ENCODE results near the gene CD38.
A peak's percentile ranks its signal among the peaks of the same experiment; 100 is the strongest.
"Not testable (repeated sequence)": the region's sequence is repeated elsewhere in the genome, so short reads cannot be mapped to it uniquely, and the experiment has no call there.

CD38 gene

DNA sequence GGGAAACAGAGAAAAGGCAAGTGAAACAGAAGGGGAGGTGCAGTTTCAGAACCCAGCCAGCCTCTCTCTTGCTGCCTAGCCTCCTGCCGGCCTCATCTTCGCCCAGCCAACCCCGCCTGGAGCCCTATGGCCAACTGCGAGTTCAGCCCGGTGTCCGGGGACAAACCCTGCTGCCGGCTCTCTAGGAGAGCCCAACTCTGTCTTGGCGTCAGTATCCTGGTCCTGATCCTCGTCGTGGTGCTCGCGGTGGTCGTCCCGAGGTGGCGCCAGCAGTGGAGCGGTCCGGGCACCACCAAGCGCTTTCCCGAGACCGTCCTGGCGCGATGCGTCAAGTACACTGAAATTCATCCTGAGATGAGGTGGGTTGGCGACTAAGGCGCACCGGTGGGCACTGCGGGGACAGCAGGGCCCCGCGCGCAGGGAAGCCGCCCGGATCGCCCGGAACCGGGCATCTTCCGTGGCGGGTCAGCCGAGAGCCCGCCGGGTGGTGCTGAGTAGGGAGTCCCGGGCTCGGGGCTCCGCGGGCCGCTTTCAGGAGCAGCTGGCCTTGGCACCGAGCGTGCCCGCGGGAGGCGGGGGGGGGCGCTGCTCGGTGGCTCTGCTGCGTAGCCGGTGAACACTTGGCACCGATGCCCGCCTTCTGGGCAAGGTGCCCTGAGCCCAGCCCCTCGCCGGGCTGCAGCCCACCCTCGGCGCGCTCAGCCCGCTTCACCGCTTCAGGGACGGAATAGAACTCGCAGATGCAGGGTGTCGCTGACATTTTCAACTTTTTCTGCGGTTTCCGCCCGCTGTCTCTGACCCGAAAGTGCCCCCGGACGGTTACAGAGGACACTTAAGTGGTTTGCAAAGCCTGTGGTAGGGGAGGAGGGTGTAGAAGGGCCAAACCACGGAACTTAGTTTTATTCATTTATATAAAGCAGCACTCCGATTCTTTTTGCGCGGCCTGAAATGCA is at the start of gene CD38:
Gene CD38 (plus strand): TSS at position 40 of the 953 bp plus-strand sequence. CDS start 87 bp downstream, at position 127.
- DNase-seq (ENCODE audit: extremely low read depth in 1 of 2, low read depth in 1 of 2), result peak in 1 of 2 donors; percentile 17

DNA sequence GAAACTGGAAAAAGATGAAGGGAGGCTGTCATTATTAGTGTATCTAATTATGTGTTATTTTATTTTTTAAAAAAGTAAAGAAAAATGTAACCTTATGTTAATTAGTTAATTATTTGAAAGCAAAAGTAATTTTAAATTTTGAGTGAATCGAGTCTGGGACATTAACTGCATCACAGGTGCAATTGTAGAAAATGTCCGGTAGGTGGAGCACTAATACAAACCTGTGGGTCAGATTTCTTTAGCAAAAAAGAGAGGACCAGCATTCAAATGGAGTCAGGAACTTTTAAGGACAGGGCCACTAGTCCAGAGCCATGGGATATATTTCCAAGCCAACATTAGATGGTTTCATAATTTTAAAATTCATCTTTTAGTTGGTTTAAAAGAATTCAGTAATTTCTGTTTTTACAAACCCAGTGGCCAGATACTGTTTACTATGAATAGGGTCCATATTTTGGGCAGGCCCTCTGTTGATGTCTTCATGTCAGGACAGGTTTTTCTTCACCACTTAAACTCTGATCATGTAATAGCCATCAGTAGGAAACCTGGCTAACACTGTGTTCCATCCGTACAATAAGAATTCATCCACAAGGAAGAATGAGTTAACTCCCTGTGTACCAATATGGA is 48.1 kb upstream of the CD38 start:
- DNase-seq (ENCODE audit: extremely low read depth in 1 of 2, low read depth in 1 of 2), result peak in 1 of 2 donors; percentile 3

DNA sequence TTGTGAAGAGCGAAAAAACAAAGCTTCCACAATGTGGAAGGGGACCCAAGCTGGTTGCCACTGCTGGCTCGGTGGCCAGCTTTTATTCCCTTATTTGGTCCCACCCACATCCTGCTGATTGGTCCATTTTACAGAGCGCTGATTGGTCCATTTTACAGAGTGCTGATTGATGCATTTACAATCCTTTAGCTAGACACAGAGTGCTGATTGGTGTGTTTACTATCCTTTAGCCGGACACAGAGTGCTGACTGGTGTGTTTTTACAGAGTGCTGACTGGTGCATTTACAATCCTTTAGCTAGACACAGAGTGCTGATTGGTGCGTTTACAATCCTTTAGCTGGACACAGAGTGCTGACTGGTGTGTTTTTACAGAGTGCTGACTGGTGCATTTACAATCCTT is 45.1 kb upstream of the CD38 start:
- not testable (repeated sequence) for DNase-seq (ENCODE audit: extremely low read depth in 1 of 2, low read depth in 1 of 2)

DNA sequence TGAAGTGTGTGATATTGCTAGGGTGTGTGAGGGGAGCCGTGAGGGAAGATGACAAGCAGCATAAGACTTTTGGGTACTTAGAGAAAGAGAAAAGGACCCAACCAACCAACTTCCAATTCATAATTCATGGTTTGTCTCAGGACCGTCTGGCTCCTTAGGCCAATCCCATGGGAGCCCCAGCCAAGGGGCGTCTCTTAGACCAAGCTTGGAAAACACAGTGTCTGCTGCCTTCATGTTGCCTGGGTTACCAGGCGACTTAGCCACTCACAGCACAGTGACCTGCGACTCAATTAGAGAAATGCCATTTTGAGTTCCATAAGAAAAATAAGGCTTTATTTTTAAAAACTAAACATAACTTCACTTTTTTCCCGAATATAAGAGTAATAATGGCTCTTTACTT is 42.6 kb upstream of the CD38 start:
- no peak for DNase-seq (ENCODE audit: extremely low read depth in 1 of 2, low read depth in 1 of 2)

DNA sequence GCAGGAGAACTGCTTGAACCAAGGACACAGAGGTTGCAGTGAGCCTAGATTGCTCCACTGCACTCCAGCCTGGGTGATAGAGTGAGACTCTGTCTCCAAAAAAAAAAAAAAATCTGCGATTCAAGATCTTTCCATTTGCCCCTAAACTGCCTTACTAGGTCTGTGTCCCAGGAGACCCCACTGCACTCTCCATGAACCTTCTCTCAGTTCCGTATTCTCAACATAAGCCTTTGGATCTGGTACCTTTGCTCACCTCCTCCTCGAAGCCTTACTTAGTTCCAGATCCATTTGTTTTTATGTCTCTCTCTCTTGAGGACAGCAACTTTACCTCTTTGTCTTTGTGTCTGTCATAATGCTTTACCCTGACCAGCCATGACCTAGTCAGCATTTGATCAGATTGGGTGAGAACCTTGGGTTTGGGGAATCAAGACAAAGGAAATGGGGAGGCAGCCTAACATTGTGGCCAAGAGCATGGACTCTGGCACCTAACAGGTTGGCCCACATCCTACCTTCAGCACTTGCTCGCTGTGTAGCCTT is 41.5 kb upstream of the CD38 start:
- no peak for DNase-seq (ENCODE audit: extremely low read depth in 1 of 2, low read depth in 1 of 2)

DNA sequence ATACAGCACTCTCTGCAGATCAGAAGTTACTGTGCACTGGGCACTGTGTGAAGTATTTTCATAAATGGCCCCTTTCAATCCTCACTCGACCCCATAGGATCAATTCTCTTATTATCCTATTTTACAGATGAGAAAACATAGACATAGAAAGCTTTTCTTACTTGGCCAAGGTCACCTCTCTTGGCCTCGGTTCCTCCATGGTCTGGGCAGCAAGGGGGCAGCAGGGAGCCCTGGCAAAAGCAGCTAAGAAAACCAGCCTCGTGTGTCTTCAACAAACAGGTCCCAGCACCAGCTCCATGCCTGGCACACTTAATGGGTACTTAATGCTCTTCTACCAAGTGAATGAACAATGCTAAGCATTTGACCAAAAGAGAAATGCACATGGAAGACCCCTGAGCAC is 40.9 kb upstream of the CD38 start:
- DNase-seq (ENCODE audit: extremely low read depth in 1 of 2, low read depth in 1 of 2), result no peak

DNA sequence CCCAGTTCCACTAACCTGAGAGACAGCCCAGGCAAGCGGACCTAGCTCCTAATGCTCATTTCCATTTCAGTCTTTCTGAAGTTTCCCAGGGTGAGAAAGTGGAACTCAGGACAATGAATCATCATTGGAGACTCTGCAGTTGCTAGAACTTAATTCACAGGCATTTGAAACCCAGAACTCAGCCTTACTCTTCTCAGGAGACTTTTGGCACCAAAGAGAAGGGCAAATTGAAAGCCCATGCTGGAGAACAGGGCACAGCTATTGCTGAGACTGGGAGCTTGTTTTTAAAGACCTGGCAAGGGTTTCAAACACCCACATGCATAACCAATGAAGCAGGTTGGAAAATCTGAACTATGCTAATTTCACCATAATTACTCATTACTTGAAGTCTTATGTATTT is 39.3 kb upstream of the CD38 start:
- no peak for DNase-seq (ENCODE audit: extremely low read depth in 1 of 2, low read depth in 1 of 2)

DNA sequence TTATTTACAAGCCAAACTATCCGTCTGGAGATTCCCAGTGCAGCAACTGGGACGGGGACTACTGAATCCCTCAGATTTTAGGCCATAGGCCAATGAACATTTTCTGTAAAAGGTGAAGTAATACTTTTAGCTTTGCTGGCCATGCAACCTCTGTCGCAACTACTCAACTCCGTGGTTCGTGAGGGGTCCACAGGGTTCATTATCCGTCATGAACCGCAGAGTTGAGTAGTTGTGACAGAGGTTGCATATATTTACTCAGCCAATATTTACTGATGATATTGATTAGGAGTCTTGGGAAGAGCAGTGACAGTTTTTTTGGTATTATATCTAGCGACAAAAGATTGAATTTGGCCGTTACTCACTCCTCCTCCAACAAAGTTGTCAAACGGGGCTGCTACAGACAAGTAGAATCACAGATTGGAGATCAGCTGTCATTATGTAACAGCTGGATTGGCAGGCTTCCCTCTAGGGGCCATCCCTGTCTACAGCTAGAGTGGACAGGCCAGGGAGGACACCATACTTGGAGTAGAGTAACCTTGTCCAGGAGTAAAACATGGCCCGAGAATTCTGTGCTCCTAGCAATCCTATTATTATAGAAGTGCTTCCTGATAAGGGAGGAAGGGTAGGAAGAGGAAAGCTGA is 37.2 kb upstream of the CD38 start:
- no peak for DNase-seq (ENCODE audit: extremely low read depth in 1 of 2, low read depth in 1 of 2)

DNA sequence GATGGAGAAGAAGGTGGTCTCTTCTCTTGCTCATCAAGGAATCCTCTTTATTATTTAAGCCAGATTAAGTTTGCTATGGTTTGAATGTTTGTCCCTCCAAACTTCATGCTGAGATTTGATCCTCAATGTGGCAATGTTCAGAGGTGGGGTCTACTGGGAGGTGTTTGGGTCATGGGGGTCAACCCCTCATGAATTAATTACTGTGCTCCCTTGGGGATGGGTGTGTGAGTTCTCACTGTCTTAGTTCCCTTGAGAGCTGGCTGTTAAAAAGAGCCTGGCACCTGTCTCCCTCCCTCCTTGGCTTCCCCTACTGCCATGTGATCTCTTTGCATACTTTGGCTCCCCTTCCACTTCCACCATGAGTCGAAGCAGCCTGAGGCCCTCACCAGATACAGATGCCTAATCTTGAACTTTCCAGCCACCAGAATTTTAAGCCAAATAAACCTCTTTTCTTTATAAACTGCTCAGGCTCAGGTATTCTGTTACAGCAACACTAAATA is 36.0 kb upstream of the CD38 start:
- no peak for DNase-seq (ENCODE audit: extremely low read depth in 1 of 2, low read depth in 1 of 2)

DNA sequence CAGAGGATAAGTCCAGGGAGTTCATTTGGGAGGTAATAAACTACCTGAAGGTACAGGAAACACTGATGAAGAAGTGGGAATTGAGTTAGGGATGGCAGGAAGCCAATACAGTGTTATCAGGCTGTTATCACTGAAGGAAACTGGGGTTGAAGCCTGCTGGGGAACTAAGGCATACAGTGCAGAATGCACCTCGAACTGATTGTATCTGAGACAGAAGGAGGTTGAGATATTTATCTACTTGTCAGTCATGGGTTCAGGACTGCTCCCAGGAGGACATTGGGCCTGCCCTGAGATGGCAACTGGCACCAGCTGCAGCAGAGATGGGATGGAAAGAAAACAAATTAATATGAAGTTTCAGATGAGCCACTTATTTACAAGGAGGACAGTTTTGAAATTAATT is 35.5 kb upstream of the CD38 start:
- no peak for DNase-seq (ENCODE audit: extremely low read depth in 1 of 2, low read depth in 1 of 2)

DNA sequence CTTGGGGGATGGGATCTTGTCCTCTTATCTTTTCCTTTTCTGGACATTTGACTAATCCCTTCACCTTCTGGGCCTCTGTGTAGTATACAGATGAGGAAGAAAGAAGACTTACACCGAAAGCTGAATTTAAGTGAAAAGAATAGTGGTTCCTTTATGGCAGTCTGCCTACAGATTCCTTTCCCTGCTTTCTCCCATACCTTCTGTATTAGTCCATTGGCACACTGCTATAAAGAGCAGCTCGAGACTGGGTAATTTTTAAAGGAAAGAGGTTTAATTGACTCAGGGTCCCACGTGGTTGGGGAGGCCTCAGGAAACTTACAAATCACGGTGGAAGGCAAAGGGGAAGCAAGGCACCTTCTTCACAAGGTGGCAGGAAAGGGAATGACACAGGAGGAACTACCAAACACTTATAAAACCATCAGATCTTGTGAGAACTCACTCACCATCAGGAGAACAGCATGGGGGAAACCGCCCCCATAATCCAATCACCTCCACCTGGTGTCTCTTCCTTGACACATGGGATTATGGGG is 34.0 kb upstream of the CD38 start:
- DNase-seq (ENCODE audit: extremely low read depth in 1 of 2, low read depth in 1 of 2), result no peak

DNA sequence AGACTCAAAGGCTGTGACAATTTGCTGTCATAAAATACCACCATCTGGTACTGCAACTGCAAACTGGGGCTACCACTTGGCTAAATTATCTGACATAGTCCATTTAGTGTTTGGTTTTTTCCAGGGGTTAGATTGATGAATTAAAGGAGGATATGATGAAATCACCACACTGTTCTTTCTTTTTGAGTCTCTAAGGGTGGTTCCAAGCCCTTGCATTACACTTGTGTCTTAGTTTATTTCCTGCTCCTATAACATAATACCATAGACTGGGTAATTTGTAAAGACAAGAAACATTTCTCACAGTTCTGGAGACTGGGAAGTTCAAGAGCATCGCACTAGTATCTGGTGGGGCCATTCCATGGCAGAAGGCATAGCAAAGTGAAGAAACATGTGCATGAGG is 32.0 kb upstream of the CD38 start:
- DNase-seq (ENCODE audit: extremely low read depth in 1 of 2, low read depth in 1 of 2), result no peak

DNA sequence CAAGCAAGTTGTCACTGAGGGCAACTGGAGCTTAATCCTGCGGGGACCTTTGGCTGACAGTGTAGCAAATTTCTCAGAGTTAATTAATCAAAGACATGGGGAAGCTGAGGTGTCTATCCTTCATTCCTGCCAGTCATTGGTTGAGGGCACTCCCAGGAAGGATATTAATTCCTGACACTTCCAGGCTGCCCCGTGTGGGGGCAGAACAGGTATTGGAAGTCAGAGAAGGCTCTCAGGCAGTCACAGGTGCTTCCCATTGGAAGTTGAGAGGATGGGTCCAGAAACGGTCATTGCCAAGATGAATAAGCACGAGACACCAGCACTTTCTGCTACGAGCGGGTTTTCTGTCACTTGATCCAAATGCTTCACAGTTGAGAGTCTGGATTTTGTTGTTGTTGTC is 29.1 kb upstream of the CD38 start:
- no peak for DNase-seq (ENCODE audit: extremely low read depth in 1 of 2, low read depth in 1 of 2)

DNA sequence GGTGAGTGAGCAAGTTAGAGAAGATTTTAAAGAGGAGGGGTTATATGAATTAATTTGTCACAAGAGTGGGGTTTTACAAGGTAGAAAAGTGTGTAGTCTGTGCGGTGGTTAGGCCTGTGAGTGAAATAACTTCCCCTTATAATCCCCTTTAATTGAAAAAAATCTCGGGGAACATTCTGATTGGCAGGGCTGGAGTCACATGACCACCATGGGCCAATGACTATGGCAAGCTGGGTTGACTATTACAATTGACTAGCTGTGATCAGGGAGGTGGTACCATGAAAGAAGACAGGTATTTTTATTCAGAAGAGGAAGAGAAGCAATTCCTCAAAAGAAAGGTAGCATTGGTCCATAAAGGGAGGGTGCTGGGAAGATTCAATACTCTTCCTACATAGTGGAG is 27.0 kb upstream of the CD38 start:
- no peak for DNase-seq (ENCODE audit: extremely low read depth in 1 of 2, low read depth in 1 of 2)

DNA sequence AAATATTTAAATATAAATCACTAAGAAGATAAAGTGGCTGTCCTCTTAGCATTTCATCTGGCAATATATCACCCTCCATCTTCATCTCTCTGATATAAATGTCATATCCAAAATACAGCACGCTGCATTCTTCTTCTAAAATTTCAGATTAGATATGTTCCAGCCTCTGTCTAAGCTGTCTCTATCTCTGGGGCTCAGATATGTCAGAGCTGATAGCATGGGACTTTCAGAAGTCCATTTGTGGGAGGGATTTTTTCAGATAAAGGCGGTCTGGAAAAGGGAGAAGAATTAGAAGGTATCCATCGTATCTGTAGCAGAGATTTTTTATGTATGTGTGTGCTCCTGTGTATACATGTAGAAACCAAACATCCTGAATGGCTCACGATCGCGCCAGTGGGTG is 25.0 kb upstream of the CD38 start:
- DNase-seq (ENCODE audit: extremely low read depth in 1 of 2, low read depth in 1 of 2), result no peak

DNA sequence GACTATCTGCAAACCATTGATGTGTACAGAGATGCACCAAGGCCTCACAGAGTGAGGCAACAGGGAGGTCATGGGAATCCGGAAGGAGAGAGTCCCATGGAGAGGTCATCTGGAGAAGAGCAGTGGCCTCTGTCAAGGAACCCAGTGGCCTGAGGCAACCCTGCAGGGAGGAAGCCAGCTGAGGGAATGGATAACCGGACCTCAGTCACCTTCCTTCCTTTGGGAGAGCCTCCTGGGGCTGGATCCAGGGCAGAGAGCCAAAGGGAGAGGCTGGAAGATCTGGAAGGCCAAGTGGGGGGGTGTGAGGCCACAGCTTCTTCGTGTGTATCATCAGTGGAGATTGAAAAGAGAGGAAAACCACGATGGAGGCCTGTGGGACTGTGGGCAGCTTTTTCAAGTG is 24.3 kb upstream of the CD38 start:
- DNase-seq (ENCODE audit: extremely low read depth in 1 of 2, low read depth in 1 of 2), result no peak

DNA sequence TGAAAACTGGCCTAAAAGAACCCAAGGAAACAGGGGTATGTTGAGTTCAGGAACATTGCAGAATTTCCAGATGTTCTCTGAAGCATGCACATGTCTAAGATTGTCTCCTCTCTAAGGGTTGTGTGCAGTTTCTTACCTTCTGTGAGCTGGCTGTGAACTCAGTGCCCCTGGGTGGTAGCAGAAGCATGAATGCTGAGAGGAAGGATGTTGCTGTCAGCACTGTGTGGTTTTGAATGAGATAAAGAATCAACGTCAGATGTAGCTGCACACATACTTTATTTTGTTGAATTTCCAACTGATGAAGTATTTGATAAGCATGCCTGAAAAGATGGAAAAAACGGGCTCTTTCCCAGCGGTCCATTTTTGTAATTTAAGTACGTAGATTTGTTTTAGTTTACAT is 23.8 kb upstream of the CD38 start:
- DNase-seq (ENCODE audit: extremely low read depth in 1 of 2, low read depth in 1 of 2), result peak in 1 of 2 donors; percentile 16

DNA sequence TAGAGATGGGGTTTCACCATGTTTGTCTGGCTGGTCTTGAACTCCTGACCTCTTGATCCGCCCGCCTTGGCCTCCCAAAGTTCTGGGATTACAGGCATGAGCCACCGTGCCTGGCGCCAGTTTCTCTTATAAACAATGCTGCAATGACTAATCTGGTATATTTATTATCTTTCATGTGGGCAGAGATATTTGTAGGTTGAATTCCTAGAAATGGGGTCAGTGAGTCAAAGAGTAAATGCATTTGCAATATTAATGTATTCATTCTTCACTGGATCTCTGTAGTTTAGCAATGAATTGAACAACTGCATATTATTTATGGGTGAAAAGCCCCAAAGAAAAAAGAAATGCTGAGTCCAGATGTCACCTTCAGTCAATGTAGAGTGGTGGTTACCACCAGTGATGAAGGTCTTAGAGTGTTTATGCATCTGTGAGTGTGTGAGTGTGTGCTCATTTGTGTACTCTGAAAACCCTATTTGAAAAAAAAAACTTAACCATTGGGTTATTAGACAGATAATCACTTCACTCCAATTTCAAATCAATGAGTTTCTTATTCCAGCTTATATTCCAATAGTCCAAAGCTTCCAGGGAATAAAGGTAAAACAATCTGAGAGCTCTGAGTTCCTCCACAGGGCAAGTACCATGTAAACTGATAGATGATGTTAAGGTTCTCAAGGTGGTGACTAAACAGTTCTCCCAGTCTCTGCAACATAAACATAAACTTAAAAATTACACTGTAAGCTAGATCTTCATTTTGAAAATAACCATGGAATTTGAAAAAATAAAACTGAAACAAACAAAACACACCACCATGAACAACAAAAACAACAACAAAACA is 22.6 kb upstream of the CD38 start:
- DNase-seq (ENCODE audit: extremely low read depth in 1 of 2, low read depth in 1 of 2), result no peak

DNA sequence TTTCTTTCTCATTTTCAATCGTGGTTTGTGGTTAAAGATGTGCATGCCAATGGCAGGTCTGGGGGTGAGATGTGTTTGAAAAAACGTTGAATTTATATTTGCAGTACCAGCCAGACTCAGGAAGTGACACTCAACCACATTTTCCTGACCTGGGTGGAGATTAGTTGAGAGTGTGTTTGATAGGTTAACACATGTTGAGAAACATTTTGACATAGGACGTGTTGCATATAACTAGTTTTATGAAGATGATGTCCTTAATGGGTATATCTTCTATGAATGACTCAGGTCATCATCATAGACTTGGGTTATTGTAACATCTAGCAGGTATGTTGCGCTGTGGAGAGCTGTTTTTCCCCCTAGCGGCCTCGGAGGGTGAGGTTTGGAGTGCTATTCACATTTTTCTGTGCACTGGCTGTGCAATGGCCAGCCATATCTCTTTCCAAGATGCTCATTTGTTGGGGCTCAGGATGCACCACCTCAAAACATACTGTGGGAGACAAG is 21.7 kb upstream of the CD38 start:
- peak; percentile 42 to 61 for DNase-seq (ENCODE audit: extremely low read depth in 1 of 2, low read depth in 1 of 2)

DNA sequence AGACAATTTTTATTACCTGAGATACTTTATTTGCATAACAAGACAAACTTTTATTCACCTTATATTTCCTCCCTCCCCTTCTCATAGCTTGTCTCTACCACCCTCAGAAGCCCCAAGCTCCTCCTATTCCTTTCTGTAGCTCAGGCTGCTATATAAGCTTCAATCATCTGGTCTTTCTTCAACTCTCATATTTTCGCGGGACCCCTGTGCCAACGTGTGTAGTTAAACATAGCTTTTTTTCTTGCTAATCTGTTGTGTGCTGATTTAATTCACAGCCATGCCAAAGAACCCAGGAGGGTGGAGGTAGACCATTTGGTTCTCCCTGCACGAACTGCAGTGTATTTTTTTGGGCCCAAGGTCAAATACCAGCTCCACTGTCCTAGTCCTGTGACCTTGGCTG is 21.1 kb upstream of the CD38 start:
- no peak for DNase-seq (ENCODE audit: extremely low read depth in 1 of 2, low read depth in 1 of 2)
